ENCODE measurements around the gene C1S.
"Not testable (repeated sequence)": the region's sequence is repeated elsewhere in the genome, so short reads cannot be mapped to it uniquely, and the experiment has no call there.

The C1S gene

DNA sequence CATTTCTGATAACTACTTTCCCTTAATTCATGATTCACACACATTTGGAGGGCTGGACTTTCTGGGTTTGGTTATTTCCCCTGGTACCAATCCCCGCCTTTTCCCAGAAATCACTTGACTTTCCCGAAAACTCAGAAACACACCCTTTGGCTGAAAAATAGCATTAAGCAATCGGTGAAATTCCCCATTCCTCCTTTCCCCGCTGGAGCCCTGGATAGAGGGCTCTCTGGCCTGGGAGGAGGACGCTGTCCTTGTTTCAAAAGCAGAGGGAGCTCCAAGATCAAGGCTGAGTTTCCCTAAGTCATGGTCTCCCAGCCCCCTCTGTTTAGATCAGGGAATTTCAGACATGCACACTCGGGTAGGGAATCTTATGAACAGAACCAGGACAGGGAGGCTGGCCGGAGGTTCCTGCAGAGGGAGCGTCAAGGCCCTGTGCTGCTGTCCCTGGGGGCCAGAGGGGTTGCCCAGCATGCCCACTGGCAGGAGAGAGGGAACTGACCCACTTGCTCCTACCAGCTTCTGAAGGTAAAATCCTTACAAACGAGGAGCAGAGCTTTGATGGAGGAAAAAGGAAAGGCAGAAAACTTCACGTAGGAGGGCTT lies at the start of gene C1S:
Gene C1S (plus strand): TSS at position 366 of the 602 bp plus-strand sequence. CDS start 1,195 bp downstream, outside the sequence.
- peak within 1 kb of the TSS; percentile 50 to 80 (median 64) for H3K9ac ChIP-seq (ENCODE audit: low read length in 5 of 5)
- H3K4me3 ChIP-seq (ENCODE audit: low read depth in 1 of 5, low read length in 5 of 5), result peak within 1 kb of the TSS; percentile 56 to 80 (median 62)
- H3K36me3 ChIP-seq (ENCODE audit: control insufficient read depth in 5 of 5, insufficient read depth in 5 of 5, low read length in 5 of 5), result peaks cover 0 to 11% (median 2%) of the 10 kb centered on the region in 5 donors
- H3K27me3 ChIP-seq (ENCODE audit: control insufficient read depth in 5 of 5, insufficient read depth in 4 of 5, low read length in 5 of 5), result no peaks in the 10 kb centered on the region
- peaks cover 7 to 46% (median 25%) of the 10 kb centered on the region in 5 donors for H3K4me1 ChIP-seq (ENCODE audit: control insufficient read depth in 5 of 5, insufficient read depth in 5 of 5, low read length in 5 of 5)
- H3K27ac ChIP-seq (ENCODE audit: low read depth, low read length), result peak within 1 kb of the TSS; percentile 85
- H3K9me3 ChIP-seq (ENCODE audit: control insufficient read depth in 5 of 5, low read length in 5 of 5), result no peaks in the 10 kb centered on the region

DNA sequence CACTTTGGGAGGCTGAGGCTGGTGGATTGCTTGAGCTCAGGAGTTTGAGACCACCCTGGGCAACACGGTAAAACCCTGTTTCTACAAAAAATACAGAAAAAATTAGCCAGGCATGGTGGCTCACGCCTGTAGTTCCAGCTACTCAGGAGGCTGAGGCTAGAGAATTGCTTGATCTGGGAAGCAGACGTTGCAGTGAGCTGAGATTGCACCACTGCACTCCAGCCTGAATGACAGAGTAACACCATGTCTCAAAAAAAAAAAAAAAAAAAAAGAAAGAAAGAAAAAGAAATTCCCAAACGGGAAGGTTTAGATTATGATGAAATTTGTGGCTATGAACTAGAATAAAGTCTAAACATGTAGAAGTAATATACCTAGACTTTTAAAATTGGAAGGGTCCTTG lies 49.1 kb upstream of the C1S start:
- not testable (repeated sequence) for H3K9me3 ChIP-seq (ENCODE audit: control insufficient read depth in 5 of 5, low read length in 5 of 5); H3K4me3 ChIP-seq (ENCODE audit: low read depth in 1 of 5, low read length in 5 of 5); H3K27me3 ChIP-seq (ENCODE audit: control insufficient read depth in 5 of 5, insufficient read depth in 4 of 5, low read length in 5 of 5); H3K9ac ChIP-seq (ENCODE audit: low read length in 5 of 5)
- peaks cover 0 to 18% (median 7%) of the 10 kb centered on the region in 5 donors for H3K36me3 ChIP-seq (ENCODE audit: control insufficient read depth in 5 of 5, insufficient read depth in 5 of 5, low read length in 5 of 5)
- peaks cover 2 to 21% (median 8%) of the 10 kb centered on the region in 5 donors for H3K4me1 ChIP-seq (ENCODE audit: control insufficient read depth in 5 of 5, insufficient read depth in 5 of 5, low read length in 5 of 5)
- H3K27ac ChIP-seq (ENCODE audit: low read depth, low read length), result peak overlapping the region; percentile 9

- H3K27me3 ChIP-seq (ENCODE audit: control insufficient read depth in 5 of 5, insufficient read depth in 4 of 5, low read length in 5 of 5), result no peaks in the 10 kb centered on the region
- H3K4me1 ChIP-seq (ENCODE audit: control insufficient read depth in 5 of 5, insufficient read depth in 5 of 5, low read length in 5 of 5), result peaks cover 2 to 28% (median 15%) of the 10 kb centered on the region in 5 donors
- no peak overlapping the region for H3K4me3 ChIP-seq (ENCODE audit: low read depth in 1 of 5, low read length in 5 of 5)
- no peaks in the 10 kb centered on the region for H3K9me3 ChIP-seq (ENCODE audit: control insufficient read depth in 5 of 5, low read length in 5 of 5)
- H3K27ac ChIP-seq (ENCODE audit: low read depth, low read length), result peak overlapping the region; percentile 48
- H3K9ac ChIP-seq (ENCODE audit: low read length in 5 of 5), result no peak overlapping the region
- H3K36me3 ChIP-seq (ENCODE audit: control insufficient read depth in 5 of 5, insufficient read depth in 5 of 5, low read length in 5 of 5), result peaks cover 0 to 18% (median 5%) of the 10 kb centered on the region in 5 donors
Observed at GRCh38 chr12:7012024-7012607, 48.4 kb upstream of the C1S start.

DNA sequence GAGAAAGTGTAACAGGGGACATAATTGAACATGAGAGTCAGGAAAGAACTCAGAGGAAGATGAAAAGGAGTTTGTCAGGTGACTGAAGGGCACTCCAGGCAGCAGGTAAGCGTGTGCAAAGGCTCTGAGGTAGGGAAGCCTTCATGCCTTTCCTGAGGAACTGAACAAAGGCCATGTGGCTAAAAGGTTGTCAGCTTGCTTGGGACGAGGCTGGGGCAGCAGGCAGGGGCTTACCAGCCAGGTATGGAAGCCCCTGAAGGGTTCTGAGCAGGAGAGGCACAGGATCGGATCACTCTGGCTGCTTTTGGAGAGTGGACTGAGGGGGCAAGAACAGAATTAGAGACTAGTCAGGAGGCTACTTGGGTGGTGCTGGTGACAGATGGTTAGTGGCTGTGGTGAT lies 47.4 kb upstream of the C1S start:
- no peaks in the 10 kb centered on the region for H3K9me3 ChIP-seq (ENCODE audit: control insufficient read depth in 5 of 5, low read length in 5 of 5)
- peaks cover 5 to 38% (median 20%) of the 10 kb centered on the region in 5 donors for H3K4me1 ChIP-seq (ENCODE audit: control insufficient read depth in 5 of 5, insufficient read depth in 5 of 5, low read length in 5 of 5)
- no peak overlapping the region for H3K4me3 ChIP-seq (ENCODE audit: low read depth in 1 of 5, low read length in 5 of 5)
- peaks cover 0 to 18% (median 5%) of the 10 kb centered on the region in 5 donors for H3K36me3 ChIP-seq (ENCODE audit: control insufficient read depth in 5 of 5, insufficient read depth in 5 of 5, low read length in 5 of 5)
- H3K27ac ChIP-seq (ENCODE audit: low read depth, low read length), result no peak overlapping the region
- H3K27me3 ChIP-seq (ENCODE audit: control insufficient read depth in 5 of 5, insufficient read depth in 4 of 5, low read length in 5 of 5), result no peaks in the 10 kb centered on the region
- H3K9ac ChIP-seq (ENCODE audit: low read length in 5 of 5), result no peak overlapping the region

- Histone ChIP-seq H3K4me1 (ENCODE audit: control insufficient read depth in 5 of 5, insufficient read depth in 5 of 5, low read length in 5 of 5) (peaks cover 5 to 44% (median 25%) of the 10 kb centered on the region in 5 donors), H3K9ac (ENCODE audit: low read length in 5 of 5) (no peak overlapping the region), H3K36me3 (ENCODE audit: control insufficient read depth in 5 of 5, insufficient read depth in 5 of 5, low read length in 5 of 5) (peaks cover 0 to 16% (median 5%) of the 10 kb centered on the region in 5 donors), H3K4me3 (ENCODE audit: low read depth in 1 of 5, low read length in 5 of 5) (no peak overlapping the region), H3K9me3 (ENCODE audit: control insufficient read depth in 5 of 5, low read length in 5 of 5) (no peaks in the 10 kb centered on the region), H3K27me3 (ENCODE audit: control insufficient read depth in 5 of 5, insufficient read depth in 4 of 5, low read length in 5 of 5) (no peaks in the 10 kb centered on the region), H3K27ac (ENCODE audit: low read depth, low read length) (no peak overlapping the region)
Observed at GRCh38 chr12:7015555-7016370, 44.8 kb upstream of the C1S start.

- H3K4me3 ChIP-seq (ENCODE audit: low read depth in 1 of 5, low read length in 5 of 5), result peak overlapping the region; percentile 84 to 92 (median 89)
- peaks cover 0 to 16% (median 5%) of the 10 kb centered on the region in 5 donors for H3K36me3 ChIP-seq (ENCODE audit: control insufficient read depth in 5 of 5, insufficient read depth in 5 of 5, low read length in 5 of 5)
- H3K9ac ChIP-seq (ENCODE audit: low read length in 5 of 5), result peak overlapping the region; percentile 66 to 91 (median 89)
- H3K4me1 ChIP-seq (ENCODE audit: control insufficient read depth in 5 of 5, insufficient read depth in 5 of 5, low read length in 5 of 5), result peaks cover 5 to 39% (median 22%) of the 10 kb centered on the region in 5 donors
- peak overlapping the region; percentile 91 for H3K27ac ChIP-seq (ENCODE audit: low read depth, low read length)
- H3K27me3 ChIP-seq (ENCODE audit: control insufficient read depth in 5 of 5, insufficient read depth in 4 of 5, low read length in 5 of 5), result no peaks in the 10 kb centered on the region
- H3K9me3 ChIP-seq (ENCODE audit: control insufficient read depth in 5 of 5, low read length in 5 of 5), result no peaks in the 10 kb centered on the region
Observed at GRCh38 chr12:7016958-7017571, 43.5 kb upstream of the C1S start.

- Histone ChIP-seq H3K36me3 (ENCODE audit: control insufficient read depth in 5 of 5, insufficient read depth in 5 of 5, low read length in 5 of 5) (peaks cover 0 to 16% (median 4%) of the 10 kb centered on the region in 5 donors), H3K9me3 (ENCODE audit: control insufficient read depth in 5 of 5, low read length in 5 of 5) (no peaks in the 10 kb centered on the region), H3K27ac (ENCODE audit: low read depth, low read length) (peak overlapping the region; percentile 91), H3K4me3 (ENCODE audit: low read depth in 1 of 5, low read length in 5 of 5) (peak overlapping the region; percentile 84 to 92 (median 89)), H3K27me3 (ENCODE audit: control insufficient read depth in 5 of 5, insufficient read depth in 4 of 5, low read length in 5 of 5) (no peaks in the 10 kb centered on the region), H3K9ac (ENCODE audit: low read length in 5 of 5) (peak overlapping the region; percentile 66 to 91 (median 89)), H3K4me1 (ENCODE audit: control insufficient read depth in 5 of 5, insufficient read depth in 5 of 5, low read length in 5 of 5) (peaks cover 5 to 33% (median 22%) of the 10 kb centered on the region in 5 donors)
Observed at GRCh38 chr12:7017870-7018349, 42.6 kb upstream of the C1S start.

GRCh38 chr12:7018350-7019042 lies 42.0 kb upstream of the C1S start, which contains the start of gene LPCAT3:
Gene LPCAT3, minus strand, starts transcription at chr12:7018476. Its CDS starts 52 bp downstream, at chr12:7018424.
- peak within 1 kb of the TSS; percentile 66 to 91 (median 89) for H3K9ac ChIP-seq (ENCODE audit: low read length in 5 of 5)
- peak within 1 kb of the TSS; percentile 91 for H3K27ac ChIP-seq (ENCODE audit: low read depth, low read length)
- peaks cover 0 to 10% (median 0%) of the 10 kb centered on the region in 5 donors for H3K36me3 ChIP-seq (ENCODE audit: control insufficient read depth in 5 of 5, insufficient read depth in 5 of 5, low read length in 5 of 5)
- H3K9me3 ChIP-seq (ENCODE audit: control insufficient read depth in 5 of 5, low read length in 5 of 5), result no peaks in the 10 kb centered on the region
- H3K27me3 ChIP-seq (ENCODE audit: control insufficient read depth in 5 of 5, insufficient read depth in 4 of 5, low read length in 5 of 5), result no peaks in the 10 kb centered on the region
- peak within 1 kb of the TSS; percentile 84 to 92 (median 89) for H3K4me3 ChIP-seq (ENCODE audit: low read depth in 1 of 5, low read length in 5 of 5)
- peaks cover 5 to 33% (median 22%) of the 10 kb centered on the region in 5 donors for H3K4me1 ChIP-seq (ENCODE audit: control insufficient read depth in 5 of 5, insufficient read depth in 5 of 5, low read length in 5 of 5)

DNA sequence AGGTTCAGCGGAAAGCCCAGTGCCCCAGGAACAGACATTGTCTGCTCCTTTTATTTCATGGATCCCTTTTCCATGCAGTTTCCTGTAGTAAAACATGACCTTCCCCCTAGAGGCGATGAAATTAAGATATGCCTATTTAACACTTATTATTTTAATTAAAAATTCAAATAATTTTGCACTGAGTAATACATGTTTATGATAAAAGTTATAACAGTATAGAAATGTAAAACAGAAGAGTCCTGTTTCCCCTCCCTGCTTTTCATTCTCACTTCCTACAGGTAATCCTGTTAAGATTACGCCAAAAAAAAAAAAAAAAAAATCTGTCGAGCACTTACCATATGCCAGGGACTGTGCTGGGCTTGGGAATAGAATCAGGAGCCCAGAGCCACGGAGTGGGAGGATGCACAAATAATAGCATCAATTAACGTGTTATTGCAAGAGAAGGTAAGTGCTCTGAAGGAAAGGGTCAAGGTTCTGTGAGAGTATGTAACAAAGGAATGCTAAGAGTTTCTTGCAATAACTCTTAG lies 41.4 kb upstream of the C1S start:
- no peaks in the 10 kb centered on the region for H3K27me3 ChIP-seq (ENCODE audit: control insufficient read depth in 5 of 5, insufficient read depth in 4 of 5, low read length in 5 of 5)
- peaks cover 0 to 4% (median 0%) of the 10 kb centered on the region in 5 donors for H3K36me3 ChIP-seq (ENCODE audit: control insufficient read depth in 5 of 5, insufficient read depth in 5 of 5, low read length in 5 of 5)
- peak overlapping the region; percentile 91 for H3K27ac ChIP-seq (ENCODE audit: low read depth, low read length)
- H3K4me1 ChIP-seq (ENCODE audit: control insufficient read depth in 5 of 5, insufficient read depth in 5 of 5, low read length in 5 of 5), result peaks cover 5 to 33% (median 22%) of the 10 kb centered on the region in 5 donors
- H3K4me3 ChIP-seq (ENCODE audit: low read depth in 1 of 5, low read length in 5 of 5), result peak overlapping the region in 4 of 5 donors; percentile 40 to 91 (median 71)
- H3K9me3 ChIP-seq (ENCODE audit: control insufficient read depth in 5 of 5, low read length in 5 of 5), result no peaks in the 10 kb centered on the region
- H3K9ac ChIP-seq (ENCODE audit: low read length in 5 of 5), result peak overlapping the region; percentile 13 to 90 (median 56)

Data from subcutaneous abdominal adipose tissue (tissue), 5 donors.